ENCODE data around the gene GMPPB.

DNA sequence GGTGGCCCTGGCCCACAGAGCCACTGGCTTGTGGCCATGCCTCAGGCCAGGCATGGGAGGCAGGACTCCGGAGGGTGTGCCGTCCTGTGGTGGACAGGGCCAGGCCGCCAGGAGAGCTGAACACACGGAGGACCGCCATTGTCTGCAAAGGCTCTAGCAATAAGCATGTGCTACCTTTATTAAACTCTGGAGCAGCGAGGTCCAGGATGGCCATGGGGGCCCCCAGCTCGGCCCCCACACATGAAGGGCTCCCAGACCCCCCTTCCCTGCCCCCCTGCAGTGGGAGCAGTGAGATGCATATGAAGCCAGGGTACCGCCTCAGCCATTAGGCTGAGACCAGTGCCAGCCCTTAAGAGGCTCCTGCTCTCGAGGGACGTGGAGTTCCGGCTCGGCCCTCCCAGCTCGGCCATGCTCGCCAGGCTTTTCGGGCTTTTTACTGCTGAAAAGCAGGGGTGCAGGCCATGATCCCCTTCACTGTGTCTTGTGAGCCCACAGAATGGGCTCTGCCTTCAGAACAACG lies 7.0 kb downstream of the GMPPB start:
- no peak for TF ChIP-seq EZH2 (IDR thresholded peaks at IDR 0.05; ENCODE audit: borderline replicate concordance, low read length)
- TF ChIP-seq, protein P1, sequence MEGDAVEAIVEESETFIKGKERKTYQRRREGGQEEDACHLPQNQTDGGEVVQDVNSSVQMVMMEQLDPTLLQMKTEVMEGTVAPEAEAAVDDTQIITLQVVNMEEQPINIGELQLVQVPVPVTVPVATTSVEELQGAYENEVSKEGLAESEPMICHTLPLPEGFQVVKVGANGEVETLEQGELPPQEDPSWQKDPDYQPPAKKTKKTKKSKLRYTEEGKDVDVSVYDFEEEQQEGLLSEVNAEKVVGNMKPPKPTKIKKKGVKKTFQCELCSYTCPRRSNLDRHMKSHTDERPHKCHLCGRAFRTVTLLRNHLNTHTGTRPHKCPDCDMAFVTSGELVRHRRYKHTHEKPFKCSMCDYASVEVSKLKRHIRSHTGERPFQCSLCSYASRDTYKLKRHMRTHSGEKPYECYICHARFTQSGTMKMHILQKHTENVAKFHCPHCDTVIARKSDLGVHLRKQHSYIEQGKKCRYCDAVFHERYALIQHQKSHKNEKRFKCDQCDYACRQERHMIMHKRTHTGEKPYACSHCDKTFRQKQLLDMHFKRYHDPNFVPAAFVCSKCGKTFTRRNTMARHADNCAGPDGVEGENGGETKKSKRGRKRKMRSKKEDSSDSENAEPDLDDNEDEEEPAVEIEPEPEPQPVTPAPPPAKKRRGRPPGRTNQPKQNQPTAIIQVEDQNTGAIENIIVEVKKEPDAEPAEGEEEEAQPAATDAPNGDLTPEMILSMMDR (conservative IDR thresholded peaks at IDR 0.05 in 1 of 2, IDR thresholded peaks at IDR 0.05 in 1 of 2; ENCODE audit: extremely low read depth in 1 of 2, insufficient read depth in 1 of 2, low read depth in 1 of 2, low read length in 2 of 2), result no peak
